GM06990 (cell line): Measurements from ENCODE around the gene DHRS13.
A peak's percentile ranks its signal among the peaks of the same experiment; 100 is the strongest.
"Not testable (repeated sequence)": the region's sequence is repeated elsewhere in the genome, so short reads cannot be mapped to it uniquely, and the experiment has no call there.

ENCODE experiments used
- DNase-seq: peaks from one replicate; pipeline ENCODE4 v3.0.0-alpha.2; 2011; ENCODE audit not compliant: insufficient read length; ENCODE audit errors: extremely low read depth
- H3K27me3 ChIP-seq: replicated peaks from 2 replicates; pipeline ENCODE4 v1.6.0; 2011; ENCODE audit warnings: low read length; ENCODE audit not compliant: control insufficient read depth, insufficient read depth
- H3K36me3 ChIP-seq: 2 replicates; pipeline ENCODE4 v1.5.1; 2011; ENCODE audit warnings: low read length; ENCODE audit not compliant: control insufficient read depth, insufficient read depth
- H3K4me3 ChIP-seq: replicated peaks from 2 replicates; pipeline ENCODE4 v1.5.1; 2011; ENCODE audit warnings: low read depth, mild to moderate bottlenecking, control low read depth, low read length
- CTCF ChIP-seq: IDR thresholded peaks from 2 replicates; pipeline ENCODE4 v1.5.1; 2011; ENCODE audit warnings: low read length, control low read depth, mild to moderate bottlenecking, inconsistent platforms; ENCODE audit not compliant: insufficient read depth, poor library complexity, severe bottlenecking

DHRS13 gene

DNA sequence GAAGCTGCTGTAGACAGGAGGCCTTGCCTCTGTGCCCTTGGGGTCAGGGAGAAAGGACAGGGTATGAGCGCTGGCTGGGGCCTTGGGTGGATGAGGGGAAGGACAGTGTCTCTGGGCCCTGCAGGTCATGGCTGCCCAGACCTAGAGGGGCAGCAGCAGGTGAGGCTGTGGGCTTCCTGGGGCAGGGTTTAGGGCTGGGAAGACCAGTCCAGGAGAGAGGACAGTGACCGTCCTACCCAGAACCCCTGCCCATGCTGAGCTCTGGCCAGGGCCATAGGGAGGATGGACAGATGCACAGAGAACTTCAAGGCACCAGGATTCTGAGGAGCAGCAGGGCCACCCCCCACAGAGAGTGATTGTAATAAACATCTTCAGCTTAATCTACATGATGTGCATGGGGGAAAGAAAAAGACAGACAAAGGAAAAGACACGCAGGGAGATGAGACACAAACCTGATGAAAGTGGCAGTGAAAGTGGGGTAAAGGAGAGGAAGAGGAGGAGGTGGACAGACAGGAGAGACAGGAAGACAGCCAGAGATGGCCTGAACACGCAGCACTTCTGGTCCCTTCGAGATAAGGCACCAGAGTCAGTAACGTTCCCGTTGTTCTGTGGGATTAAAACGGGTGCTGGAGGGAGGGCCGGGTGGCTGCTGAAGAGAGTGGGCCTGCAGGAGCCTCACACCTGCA is 22.9 kb downstream of the DHRS13 start:
- no peak overlapping the region for H3K4me3 ChIP-seq
- DNase-seq: no peak
- no peak for TF ChIP-seq CTCF
- H3K36me3 ChIP-seq: peaks cover 32% of the 10 kb centered on the region
- H3K27me3 ChIP-seq: no peaks in the 10 kb centered on the region

DNA sequence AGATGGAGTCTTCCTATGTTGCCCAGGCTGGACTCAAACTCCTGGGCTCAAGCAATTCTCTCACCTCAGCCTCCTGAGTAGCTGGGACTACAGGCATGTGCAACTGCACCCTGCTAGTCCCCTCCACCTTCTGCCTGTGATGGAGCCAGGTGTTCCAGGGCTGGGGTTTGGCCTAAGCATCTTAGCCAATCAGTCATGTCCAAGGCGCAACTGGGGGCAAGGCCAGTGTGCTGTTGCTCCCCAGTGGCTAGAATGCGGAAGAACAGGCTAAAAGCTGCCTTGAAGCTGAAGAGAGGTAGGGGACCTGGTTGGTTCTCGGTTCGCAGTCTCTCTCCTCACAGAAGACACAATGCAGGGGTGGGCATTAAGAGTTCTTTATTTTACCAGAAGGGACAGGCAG is 23.9 kb downstream of the DHRS13 start:
- H3K36me3 ChIP-seq: peaks cover 29% of the 10 kb centered on the region
- no peak for DNase-seq
- no peaks in the 10 kb centered on the region for H3K27me3 ChIP-seq
- H3K4me3 ChIP-seq: no peak overlapping the region
- peak; percentile 44 for TF ChIP-seq CTCF

GRCh38 chr17:28878158-28878910 is 24.5 kb downstream of the DHRS13 start:
- Histone ChIP-seq H3K4me3 (no peak overlapping the region), H3K27me3 (no peaks in the 10 kb centered on the region), H3K36me3 (peaks cover 27% of the 10 kb centered on the region)
- no peak for DNase-seq
- TF ChIP-seq CTCF: no peak

DNA sequence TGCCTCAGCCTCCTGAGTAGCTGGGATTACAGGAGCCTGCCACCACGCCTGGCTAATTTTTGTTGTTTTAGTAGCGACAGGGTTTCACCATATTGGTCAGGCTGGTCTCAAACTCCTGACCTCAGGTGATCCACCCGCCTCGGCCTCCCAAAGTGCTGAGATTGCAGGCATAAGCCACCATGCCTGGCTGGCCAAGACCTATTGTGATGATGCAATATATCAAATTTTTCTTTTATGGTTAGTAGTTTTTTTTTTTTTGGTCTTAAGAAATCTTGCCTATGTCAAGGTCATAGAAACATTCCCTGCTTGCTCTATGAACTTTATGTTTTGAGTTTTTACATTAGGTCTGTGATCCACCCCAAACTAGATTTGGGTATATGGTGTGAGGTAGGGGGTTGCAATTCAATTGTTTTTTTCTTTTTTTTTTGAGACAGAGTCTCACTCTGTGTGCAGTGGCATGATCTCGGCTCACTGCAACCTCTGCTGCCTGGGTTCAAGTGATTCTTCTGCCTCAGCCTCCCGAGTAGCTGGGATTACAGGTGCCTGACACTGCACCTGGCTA is 25.6 kb downstream of the DHRS13 start:
- H3K36me3 ChIP-seq: peaks cover 22% of the 10 kb centered on the region
- H3K4me3 ChIP-seq, H3K27me3 ChIP-seq, DNase-seq: not testable (repeated sequence)

- H3K4me3 ChIP-seq: no peak overlapping the region
- no peaks in the 10 kb centered on the region for H3K27me3 ChIP-seq
- peaks cover 13% of the 10 kb centered on the region for H3K36me3 ChIP-seq
- no peak for TF ChIP-seq CTCF
- DNase-seq: no peak
Observed at GRCh38 chr17:28875848-28876550, 26.9 kb downstream of the DHRS13 start.

- TF ChIP-seq CTCF: no peak
- Histone ChIP-seq H3K27me3 (no peaks in the 10 kb centered on the region), H3K36me3 (peaks cover 5% of the 10 kb centered on the region), H3K4me3 (no peak overlapping the region)
- DNase-seq: no peak
Observed at GRCh38 chr17:28874750-28875149, 28.1 kb downstream of the DHRS13 start.
